H1 (cell line): ENCODE data around the gene KLF8. TPM values are rescaled to one million over a fixed set of nuclear protein-coding genes. Genes with fewer than 3 reads are reported as not detected.

Source experiments
- CTCF ChIA-PET: fragments of 300-600 bp; sonication (Branson Sonifier 250); formaldehyde crosslinking; loops from one replicate; lab custom pipeline; 2021; ENCODE audit not compliant: partially characterized antibody; lab: Charles Lee
- POLR2A ChIA-PET: fragments of 300-600 bp; sonication (Branson Sonifier 250); formaldehyde crosslinking; loops from one replicate; lab custom pipeline; 2021; ENCODE audit warnings: inconsistent platforms; ENCODE audit not compliant: partially characterized antibody; lab: Charles Lee
- DNase-seq, 2 experiments: peaks; one replicate each; pipeline versions ENCODE4 v3.0.0 to v3.0.0-alpha.2; 2010 to 2022; ENCODE audit warnings: low spot score in 2 of 2, low read depth in 1 of 2, mixed read lengths in 1 of 2
- FAIRE-seq: peaks from 2 replicates; lab custom pipeline; 2011; peaks lifted over from hg19 to GRCh38; lab: Jason Lieb, UNC
- H2AFZ ChIP-seq: 2 replicates; pipeline ENCODE4 v1.8.1; 2012; ENCODE audit warnings: low read length, inconsistent platforms
- H2AK5ac ChIP-seq: 2 replicates; pipeline ENCODE4 v1.6.1; 2013; ENCODE audit warnings: low read depth, low read length
- H2BK120ac ChIP-seq: replicated peaks from 2 replicates; pipeline ENCODE3; 2013; ENCODE audit warnings: low read depth, low read length, inconsistent platforms
- H2BK12ac ChIP-seq: 2 replicates; pipeline ENCODE4 v1.6.1; 2013; ENCODE audit warnings: low read depth, low read length
- H2BK15ac ChIP-seq: 2 replicates; pipeline ENCODE4 v1.6.1; 2013; ENCODE audit warnings: low read length
- H2BK20ac ChIP-seq: 2 replicates; pipeline ENCODE4 v1.6.1; 2013; ENCODE audit warnings: low read length
- H2BK5ac ChIP-seq: 2 replicates; pipeline ENCODE4 v1.6.1; 2013; ENCODE audit warnings: low read depth, low read length
- H3K14ac ChIP-seq: 2 replicates; pipeline ENCODE4 v1.6.1; 2013; ENCODE audit warnings: inconsistent platforms; ENCODE audit not compliant: insufficient read length
- H3K18ac ChIP-seq: 2 replicates; pipeline ENCODE4 v1.6.1; 2013; ENCODE audit warnings: low read length; ENCODE audit errors: extremely low read depth
- H3K23ac ChIP-seq: 2 replicates; pipeline ENCODE4 v1.6.1; 2013; ENCODE audit warnings: inconsistent platforms; ENCODE audit not compliant: insufficient read length
- H3K23me2 ChIP-seq: 2 replicates; pipeline ENCODE4 v1.6.1; 2013; ENCODE audit warnings: low read depth, low read length
- H3K27ac ChIP-seq: 2 replicates; pipeline ENCODE4 v1.6.1; 2011; ENCODE audit warnings: low read depth, low read length, inconsistent platforms
- H3K27me3 ChIP-seq, 4 experiments: replicated peaks in 1 of 4; 1 replicate in 1 of 4; 2 replicates in 3 of 4; pipeline versions ENCODE4 v1.6.1 to v1.8.1; 2011 to 2013; ENCODE audit warnings: low read length in 3 of 4, mild to moderate bottlenecking in 3 of 4, inconsistent platforms in 2 of 4, mixed read lengths in 2 of 4, moderate library complexity in 1 of 4; ENCODE audit not compliant: control insufficient read depth in 3 of 4, insufficient read depth in 3 of 4; ENCODE audit errors: extremely low read depth in 1 of 4
- H3K36me3 ChIP-seq, 4 experiments: 2 replicates each; pipeline versions ENCODE4 v1.6.1 to v1.8.1; 2011 to 2013; ENCODE audit warnings: mild to moderate bottlenecking in 4 of 4, low read length in 3 of 4, moderate library complexity in 2 of 4, control low read depth in 1 of 4, inconsistent platforms in 1 of 4; ENCODE audit not compliant: insufficient read depth in 4 of 4, control insufficient read depth in 2 of 4
- H3K4ac ChIP-seq: replicated peaks from 2 replicates; pipeline ENCODE3; 2013; ENCODE audit warnings: low read length, low read depth, mixed read lengths, inconsistent platforms; ENCODE audit not compliant: insufficient read length
- H3K4me1 ChIP-seq, 4 experiments: replicated peaks in 1 of 4; 1 replicate in 1 of 4; 2 replicates in 3 of 4; pipeline versions ENCODE4 v1.6.1 to v1.8.1; 2011 to 2013; ENCODE audit warnings: low read length in 3 of 4, inconsistent platforms in 2 of 4, mixed read lengths in 1 of 4; ENCODE audit not compliant: insufficient read depth in 4 of 4, control insufficient read depth in 3 of 4
- H3K4me2 ChIP-seq, 2 experiments: 2 replicates each; pipeline versions ENCODE4 v1.6.1 to v1.8.1; 2011 to 2013; ENCODE audit warnings: low read depth in 2 of 2, low read length in 2 of 2, control low read depth in 1 of 2, inconsistent platforms in 1 of 2, mild to moderate bottlenecking in 1 of 2; ENCODE audit not compliant: insufficient read depth in 1 of 2
- H3K4me3 ChIP-seq, 4 experiments: fragments of 200-600, 300-600 bp in 1 of 4; sonication (generic), shearing (Covaris generic), sonication (Bioruptor Twin) in 1 of 4; 2 replicates each; pipeline versions ENCODE4 v1.5.1 to v1.8.1; 2011 to 2016; ENCODE audit warnings: low read length in 4 of 4, low read depth in 3 of 4, control low read depth in 2 of 4, inconsistent platforms in 2 of 4, mild to moderate bottlenecking in 2 of 4, mixed read lengths in 1 of 4, moderate library complexity in 1 of 4; ENCODE audit not compliant: insufficient read depth in 2 of 4; ENCODE audit errors: extremely low read depth in 1 of 4
- H3K56ac ChIP-seq: replicated peaks from 2 replicates; pipeline ENCODE3; 2013; ENCODE audit warnings: low read depth, mild to moderate bottlenecking, mixed read lengths, low read length, inconsistent platforms; ENCODE audit not compliant: insufficient read length
- H3K79me1 ChIP-seq: 2 replicates; pipeline ENCODE4 v1.6.1; 2013; ENCODE audit warnings: low read depth, low read length, control low read depth
- H3K79me2 ChIP-seq, 2 experiments: 2 replicates each; pipeline versions ENCODE4 v1.6.1 to v1.8.1; 2012 to 2013; ENCODE audit warnings: low read length in 2 of 2, mild to moderate bottlenecking in 2 of 2, inconsistent platforms in 1 of 2; ENCODE audit not compliant: insufficient read depth in 2 of 2, control insufficient read depth in 1 of 2
- H3K9ac ChIP-seq, 4 experiments: replicated peaks in 1 of 4; 1 replicate in 1 of 4; 2 replicates in 3 of 4; pipeline versions ENCODE4 v1.6.1 to v1.8.1; 2011 to 2013; ENCODE audit warnings: low read depth in 3 of 4, low read length in 3 of 4, control low read depth in 2 of 4, mild to moderate bottlenecking in 2 of 4, moderate library complexity in 2 of 4, inconsistent platforms in 1 of 4; ENCODE audit errors: extremely low read depth in 1 of 4
- H3K9me3 ChIP-seq, 2 experiments: 2 replicates each; pipeline versions ENCODE4 v1.6.1 to v1.8.1; 2012 to 2013; ENCODE audit warnings: mild to moderate bottlenecking in 2 of 2, moderate library complexity in 2 of 2, control low read depth in 1 of 2, inconsistent platforms in 1 of 2, low read depth in 1 of 2, low read length in 1 of 2, mixed read lengths in 1 of 2; ENCODE audit not compliant: insufficient read depth in 2 of 2
- H4K20me1 ChIP-seq, 2 experiments: replicated peaks in 1 of 2; 2 replicates each; pipeline versions ENCODE3 to v1.8.1; 2011 to 2013; ENCODE audit warnings: inconsistent platforms in 2 of 2, low read length in 2 of 2, mild to moderate bottlenecking in 1 of 2; ENCODE audit not compliant: insufficient read depth in 2 of 2, control insufficient read depth in 1 of 2
- H4K5ac ChIP-seq: 2 replicates; pipeline ENCODE4 v1.6.1; 2013; ENCODE audit warnings: low read length, low read depth, mixed read lengths, inconsistent platforms; ENCODE audit not compliant: insufficient read length
- H4K8ac ChIP-seq: 2 replicates; pipeline ENCODE4 v1.8.0; 2013; ENCODE audit warnings: mild to moderate bottlenecking, moderate library complexity, low read length, inconsistent platforms; ENCODE audit not compliant: insufficient read depth; ENCODE audit errors: extremely low read depth
- H4K91ac ChIP-seq: replicated peaks from 2 replicates; pipeline ENCODE3; 2013; ENCODE audit warnings: low read length, mixed read lengths, inconsistent platforms; ENCODE audit not compliant: insufficient read length
- ATF3 ChIP-seq: IDR thresholded peaks from 2 replicates; pipeline ENCODE4 v1.6.1; 2011; ENCODE audit warnings: low read depth, mild to moderate bottlenecking, low read length; ENCODE audit not compliant: insufficient read depth
- BRCA1 ChIP-seq: IDR thresholded peaks from 2 replicates; pipeline ENCODE4 v1.6.1; 2012; ENCODE audit warnings: low read depth, low read length, improper control_type of control experiment
- GABPA ChIP-seq: IDR thresholded peaks from 2 replicates; pipeline ENCODE4 v1.6.1; 2011; ENCODE audit warnings: mild to moderate bottlenecking, low read length, moderate library complexity, borderline replicate concordance; ENCODE audit not compliant: insufficient read depth
- GTF2F1 ChIP-seq: IDR thresholded peaks from 2 replicates; pipeline ENCODE4 v1.6.1; 2012; ENCODE audit warnings: low read depth, low read length, improper control_type of control experiment, borderline replicate concordance
- HDAC6 ChIP-seq: IDR thresholded peaks from one replicate; pipeline ENCODE4 v1.7.1; 2012; ENCODE audit warnings: low read depth, mild to moderate bottlenecking, inconsistent platforms, low read length, moderate library complexity
- JUN ChIP-seq: IDR thresholded peaks from 2 replicates; pipeline ENCODE4 v1.6.1; 2011; ENCODE audit warnings: low read depth, mild to moderate bottlenecking, improper control_type of control experiment, low read length
- PHF8 ChIP-seq: fragments of 200-600 bp; sonication (generic); conservative IDR thresholded peaks from 2 replicates; pipeline ENCODE4 v1.7.1; 2012; ENCODE audit warnings: low read depth, mild to moderate bottlenecking, inconsistent platforms, low read length, moderate library complexity
- RXRA ChIP-seq: IDR thresholded peaks from 2 replicates; pipeline ENCODE4 v1.6.1; 2011; ENCODE audit warnings: low read depth, mild to moderate bottlenecking, low read length, moderate library complexity; ENCODE audit not compliant: insufficient read depth
- SAP30 ChIP-seq: fragments of 300-600 bp; sonication (generic); IDR thresholded peaks from 2 replicates; pipeline ENCODE4 v1.7.1; 2012; ENCODE audit warnings: low read length, moderate library complexity, mild to moderate bottlenecking, inconsistent platforms; ENCODE audit not compliant: insufficient read depth, insufficient replicate concordance
- SIN3A ChIP-seq, 2 experiments: IDR thresholded peaks in 1 of 2; conservative IDR thresholded peaks in 1 of 2; 2 replicates each; pipeline ENCODE4 v1.6.1; 2011 to 2012; ENCODE audit warnings: low read length in 2 of 2, improper control_type of control experiment in 1 of 2, low read depth in 1 of 2, mild to moderate bottlenecking in 1 of 2
- SIRT6 ChIP-seq: IDR thresholded peaks from one replicate; pipeline ENCODE4 v1.7.1; 2012; ENCODE audit warnings: low read length, inconsistent platforms
- SP1 ChIP-seq: IDR thresholded peaks from 2 replicates; pipeline ENCODE4 v1.6.1; 2011; ENCODE audit warnings: low read depth, low read length
- SUZ12 ChIP-seq: fragments of 200-600 bp; sonication (generic); IDR thresholded peaks from 2 replicates; pipeline ENCODE4 v1.6.1; 2012; ENCODE audit warnings: mild to moderate bottlenecking, inconsistent platforms, low read length, moderate library complexity, mixed read lengths
- WGBS, 2 experiments: shearing (Covaris generic) in 1 of 2; methylation state at CpG; one replicate each; pipeline versions ENCODE4 v1.1.6 to v1.1.7; 2013 to 2015; ENCODE audit warnings: low lambda C conversion rate in 2 of 2, mixed read lengths in 2 of 2, inconsistent platforms in 1 of 2, low coverage in 1 of 2, missing lambda C conversion rate in 1 of 2; ENCODE audit not compliant: insufficient replicate concordance in 2 of 2, insufficient coverage in 1 of 2, insufficient read length in 1 of 2; ENCODE audit errors: extremely low coverage in 1 of 2, missing lambda C conversion rate in 1 of 2; 5-methylcytosine and 5-hydroxymethylcytosine counted together
- polyA plus RNA-seq, 7 experiments: library from polyadenylated mRNA; depleted of rRNA in 3 of 7; stranded (reverse) in 5 of 7; unstranded in 2 of 7; fragments of >200 nt in 5 of 7; fragments of 200-250 nt in 2 of 7; gene quantifications; 1 replicate in 5 of 7; 2 replicates in 1 of 7; 4 replicates in 1 of 7; pipeline versions ENCODE4 v1.2.1 to v1.2.3, GENCODE V29; 2011 to 2013; ENCODE audit warnings: missing spikeins in 2 of 7, mixed read lengths in 2 of 7
- total RNA-seq: library from RNA; stranded (reverse); fragmentation: NEBNext Ultra II Directional; extraction: Animal tissue kit (Norgen Biotek cat#: 25700); gene quantifications from 2 replicates; pipeline ENCODE4 v1.2.1, GENCODE V29; 2021
- TF ChIP-seq, protein P1 (sequence below): IDR thresholded peaks from 2 replicates; pipeline ENCODE4 v1.6.1; 2012; ENCODE audit warnings: inconsistent platforms

KLF8 gene
- total and polyA plus RNA-seq, 2 of the 8 experiments (the other 6 are each of a cell fraction or from before 2014, with no cell fraction given) = 11.5 to 15.3 TPM

- CTCF ChIA-PET = no interaction called here
- 98% methylated on average over 12 of the region's 13 CpGs; no CpG with 5 or more reads in 1 of the 2 experiments for WGBS, 2 experiments
- no peak overlapping the region for H2BK15ac ChIP-seq
- TF ChIP-seq SUZ12 (no peak), SAP30 (no peak), RXRA (no peak), PHF8 (no peak), GTF2F1 (no peak), SIN3A (conservative IDR thresholded peaks at IDR 0.05 in 1 of 2, IDR thresholded peaks at IDR 0.05 in 1 of 2; ENCODE audit: low read depth in 1 of 2, low read length in 2 of 2) (no peak), SIRT6 (no peak), BRCA1 (no peak), SP1 (no peak), HDAC6 (no peak), ATF3 (no peak), JUN (no peak), GABPA (no peak)
- TF ChIP-seq, protein P1, sequence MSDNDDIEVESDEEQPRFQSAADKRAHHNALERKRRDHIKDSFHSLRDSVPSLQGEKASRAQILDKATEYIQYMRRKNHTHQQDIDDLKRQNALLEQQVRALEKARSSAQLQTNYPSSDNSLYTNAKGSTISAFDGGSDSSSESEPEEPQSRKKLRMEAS = no peak
Measured at GRCh38 chrX:56284269-56284668, 52.1 kb downstream of the KLF8 start.

More at GRCh38 chrX:56284269-56284668, 52.1 kb downstream of the KLF8 start:
- Histone ChIP-seq H3K36me3 (no peaks in the 10 kb centered on the region), H4K5ac (no peak overlapping the region), H2BK12ac (no peak overlapping the region), H3K4me3 (no peak overlapping the region), H2AFZ (no peak overlapping the region), H3K9me3 (no peaks in the 10 kb centered on the region), H3K79me1 (no peaks in the 10 kb centered on the region), H3K14ac (no peak overlapping the region), H4K91ac (no peak overlapping the region), H3K23ac (no peak overlapping the region), H2AK5ac (no peak overlapping the region), H3K27ac (no peak overlapping the region), H3K4me2 (no peak overlapping the region), H3K4ac (no peak overlapping the region), H2BK5ac (no peak overlapping the region), H3K4me1 (no peaks in the 10 kb centered on the region), H4K20me1 (no peaks in the 10 kb centered on the region), H2BK120ac (no peak overlapping the region), H4K8ac (no peak overlapping the region), H3K18ac (no peak overlapping the region), H3K23me2 (no peaks in the 10 kb centered on the region), H3K79me2 (no peaks in the 10 kb centered on the region), H3K9ac (no peak overlapping the region), H3K56ac (no peak overlapping the region), H3K27me3 (no peaks in the 10 kb centered on the region), H2BK20ac (no peak overlapping the region)
- no peak for DNase-seq
- no peak for FAIRE-seq
- POLR2A ChIA-PET = no interaction called here
